WTC11 (cell line): ENCODE data around the gene AHRR.
A peak's percentile ranks its signal among the peaks of the same experiment; 100 is the strongest.

Experiments used
- AR ChIP-seq: fragments of 250-450 bp; sonication (Bioruptor Pico); IDR thresholded peaks from 2 replicates; pipeline ENCODE4 v1.9.0; 2021; ENCODE audit warnings: mild to moderate bottlenecking
- CTCF ChIP-seq: fragments of 200-600 bp; IDR thresholded peaks from 2 replicates; pipeline ENCODE4 v1.8.0; 2022; ENCODE audit warnings: antibody characterized with exemption
- MLX ChIP-seq: sonication (generic); formaldehyde crosslinking; IDR thresholded peaks from 2 replicates; pipeline ENCODE4 v1.8.1; 2023; ENCODE audit warnings: mild to moderate bottlenecking, missing genetic modification reagents, moderate library complexity
- NFYB ChIP-seq: sonication (generic); formaldehyde crosslinking; conservative IDR thresholded peaks from 2 replicates; pipeline ENCODE4 v1.8.0; 2022; ENCODE audit warnings: low read depth, missing genetic modification reagents
- NR1H2 ChIP-seq: sonication (generic); formaldehyde crosslinking; IDR thresholded peaks from 2 replicates; pipeline ENCODE4 v1.9.0; 2021; ENCODE audit warnings: mild to moderate bottlenecking, moderate library complexity, missing genetic modification reagents

GRCh38 chr5:472656-473550, 151.4 kb downstream of the AHRR start:
- TF ChIP-seq NR1H2 (CRISPR knock-in tag) = peak; percentile 83; the same call in 1 of the 2 replicates
- TF ChIP-seq CTCF = no peak
- TF ChIP-seq MLX (CRISPR knock-in tag) = peak; percentile 89
- no peak for TF ChIP-seq AR (CRISPR knock-in tag)
- peak; percentile 55 for TF ChIP-seq NFYB (CRISPR knock-in tag)
